ENCODE results near the gene ISG20.

Gene ISG20

DNA sequence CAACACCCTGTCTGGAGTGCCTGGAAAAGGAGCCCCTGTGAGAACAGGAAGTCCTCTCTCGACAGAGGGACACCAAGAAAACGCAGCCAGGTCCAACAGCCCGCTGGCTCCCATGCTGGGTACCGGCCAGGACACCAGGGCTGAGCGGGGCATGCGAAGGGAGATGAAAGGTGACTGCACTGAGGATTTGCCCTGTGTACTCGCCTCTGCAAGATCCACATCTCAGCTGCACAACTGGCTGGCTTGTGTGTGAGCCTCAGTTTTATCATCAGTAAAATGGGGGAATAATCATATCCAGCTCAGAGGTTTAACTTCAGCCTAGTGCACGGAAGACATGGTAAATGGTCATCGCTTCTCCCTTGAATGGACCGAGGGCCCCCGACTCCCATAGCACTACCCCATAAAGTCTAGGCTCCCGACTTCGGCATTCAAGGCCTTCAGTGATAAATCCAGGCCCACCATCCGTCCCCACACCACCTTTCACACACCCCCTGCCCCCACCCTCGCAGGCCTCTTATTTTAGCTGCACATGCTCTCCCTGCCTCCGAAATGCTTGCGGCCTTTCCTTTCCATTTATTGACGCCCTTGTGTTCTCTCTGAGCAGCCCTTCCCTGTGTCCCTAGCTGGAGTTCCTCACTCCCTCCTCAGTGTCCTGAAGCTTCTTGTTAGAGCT, 15.8 kb downstream of the ISG20 start:
- no peak for DNase-seq (ENCODE audit: low read depth in 3 of 3)

DNA sequence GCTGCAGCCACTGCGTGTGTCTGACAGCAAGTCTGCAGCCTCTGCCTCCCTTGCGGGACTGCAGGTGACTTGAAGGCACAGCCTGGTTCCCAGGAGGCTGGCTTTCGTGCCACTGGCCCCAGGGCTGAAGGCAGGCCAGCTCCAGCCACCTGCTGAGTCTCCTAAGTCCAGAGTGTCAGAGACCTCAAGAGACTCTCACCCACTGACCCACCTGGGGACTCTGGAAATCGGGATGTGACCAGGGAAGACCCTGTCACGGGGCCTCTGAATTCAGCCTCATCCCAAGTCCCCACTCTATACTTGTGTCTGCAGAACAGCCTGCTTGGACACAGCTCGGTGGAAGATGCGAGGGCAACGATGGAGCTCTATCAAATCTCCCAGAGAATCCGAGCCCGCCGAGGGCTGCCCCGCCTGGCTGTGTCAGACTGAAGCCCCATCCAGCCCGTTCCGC, 16.3 kb downstream of the ISG20 start:
- no peak for DNase-seq (ENCODE audit: low read depth in 3 of 3)

DNA sequence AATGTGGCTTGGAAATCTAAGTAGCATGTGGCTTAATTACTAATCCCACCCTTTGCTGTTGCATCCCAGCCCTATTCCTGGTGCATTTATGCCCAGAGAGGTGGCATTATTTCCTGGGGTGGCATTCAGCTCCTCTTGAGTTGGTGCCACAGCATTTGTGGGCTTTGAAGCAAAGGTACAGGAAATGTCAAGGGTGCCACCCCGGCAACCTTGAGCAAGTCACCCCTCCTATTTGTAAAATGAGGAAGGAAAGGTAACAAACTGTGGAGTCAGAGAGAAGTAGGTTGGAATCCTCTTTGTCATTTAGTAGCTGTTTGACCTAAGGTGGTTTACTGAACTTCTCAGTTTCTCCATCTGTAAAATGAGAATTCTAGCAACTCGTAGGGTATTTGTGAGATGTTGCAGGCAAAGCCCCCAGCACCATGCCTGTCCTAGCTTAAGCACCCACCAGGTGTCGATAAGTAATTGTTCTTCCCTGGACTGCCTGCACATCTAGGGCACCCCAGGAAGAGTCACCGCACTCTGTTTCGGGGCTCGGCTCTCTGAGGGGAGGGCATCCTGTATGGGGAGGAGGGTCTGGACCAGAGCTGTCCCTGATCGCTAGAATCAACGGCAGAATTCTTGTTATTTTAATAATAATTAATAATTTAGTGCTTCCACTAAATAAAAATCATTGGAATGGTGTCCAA, 17.1 kb downstream of the ISG20 start:
- DNase-seq (ENCODE audit: low read depth in 3 of 3): no peak

DNA sequence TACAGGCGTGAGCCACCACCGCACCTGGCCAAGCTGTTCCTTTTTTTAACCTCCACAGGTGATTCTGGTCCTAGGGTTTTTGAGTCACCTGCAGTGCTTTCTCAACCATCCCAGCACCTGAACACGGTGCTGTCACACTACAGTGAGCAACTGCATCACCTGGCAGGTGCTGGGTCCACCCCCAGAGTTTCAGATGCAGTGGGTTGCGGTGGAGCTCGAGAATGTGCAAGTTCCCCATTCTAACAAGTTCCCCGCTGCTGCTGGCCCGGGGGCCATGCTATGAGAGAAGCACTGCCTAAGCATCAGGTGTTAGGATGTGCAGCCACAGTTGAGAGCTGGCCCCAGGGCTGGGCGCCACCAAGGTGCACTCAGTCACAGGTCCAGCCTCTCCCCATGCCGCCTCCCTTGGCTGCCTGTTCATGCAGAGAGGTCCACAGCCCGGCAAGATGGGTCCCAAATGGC, 18.0 kb downstream of the ISG20 start:
- DNase-seq (ENCODE audit: low read depth in 3 of 3): no peak

DNA sequence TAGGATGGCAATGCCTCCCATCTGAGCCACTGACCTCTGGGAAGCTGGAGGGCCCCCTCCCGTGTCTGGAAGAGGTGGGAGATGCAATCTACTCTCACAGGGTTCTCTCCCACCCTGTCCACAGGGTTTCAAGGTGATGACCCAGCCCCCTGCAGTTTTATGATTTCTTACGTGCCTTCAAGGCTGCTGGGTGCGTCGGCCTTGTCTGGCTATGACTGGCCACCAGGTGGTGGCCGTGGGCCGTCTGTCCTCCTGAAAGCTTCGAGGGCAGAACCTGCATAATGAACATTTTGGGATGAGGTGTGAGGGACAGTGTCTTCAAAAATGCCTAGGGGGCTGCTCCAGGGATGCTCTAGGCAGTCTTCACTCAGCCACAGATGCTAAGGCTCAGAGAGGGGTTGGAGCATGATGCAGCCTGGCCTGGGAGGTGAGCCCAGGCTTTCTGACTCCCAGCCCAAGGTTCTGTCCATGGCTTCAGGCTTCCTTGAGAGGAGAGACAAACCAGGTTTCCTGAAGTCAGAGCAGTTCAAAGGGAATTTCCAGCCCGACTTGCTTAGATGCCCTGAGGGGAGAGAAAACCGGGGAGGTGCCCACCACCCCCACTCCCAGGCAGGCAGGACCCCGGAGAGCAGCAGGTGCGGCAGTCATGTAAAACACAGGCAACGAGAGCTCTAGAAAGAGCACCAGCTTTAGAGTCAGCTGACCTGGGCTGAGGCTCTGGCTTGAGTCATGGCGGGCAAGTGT, 18.7 kb downstream of the ISG20 start:
- DNase-seq (ENCODE audit: low read depth in 3 of 3): no peak

DNA sequence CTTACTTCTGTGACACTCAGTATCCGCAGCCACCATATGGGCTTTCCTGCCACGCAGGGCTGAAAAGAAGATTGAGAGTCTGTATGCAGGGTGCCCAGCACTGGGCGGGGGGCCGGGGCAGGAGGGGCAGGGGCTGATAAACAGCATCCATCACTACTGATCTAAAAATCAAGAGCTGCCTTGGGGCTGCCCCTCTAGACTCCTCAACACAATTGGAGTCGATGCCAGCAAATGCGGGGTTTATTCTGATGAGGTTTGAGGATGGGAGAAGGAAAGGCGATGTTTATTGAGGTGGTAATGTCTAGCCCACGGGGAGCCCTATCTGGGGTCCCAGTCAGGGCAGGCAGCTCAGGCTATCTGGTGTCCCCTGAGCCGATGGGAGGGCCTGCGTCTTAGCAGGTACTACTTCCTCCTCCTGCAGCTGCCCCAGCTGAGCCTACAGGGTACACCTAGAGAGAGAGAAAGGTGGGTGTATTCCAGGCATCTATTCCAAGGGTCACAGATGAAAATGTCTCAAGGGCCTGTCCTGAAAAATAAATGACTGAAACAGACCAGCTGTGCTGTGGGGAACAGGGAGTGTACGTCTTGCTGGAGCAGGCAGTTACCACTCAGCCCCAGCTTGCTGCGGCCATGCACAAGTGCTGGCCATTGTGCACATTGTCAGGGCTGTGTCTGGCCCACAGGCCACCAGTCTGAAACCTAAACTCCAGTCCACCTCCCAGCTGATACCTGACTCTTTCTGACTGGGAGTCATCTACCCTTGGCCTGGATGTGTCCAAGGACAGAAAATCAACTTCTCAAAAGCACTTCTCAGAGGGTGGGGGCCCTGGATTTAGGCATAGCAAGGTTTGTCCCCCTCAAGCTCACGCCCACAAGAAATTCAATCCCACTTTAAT, 19.5 kb downstream of the ISG20 start:
- no peak for DNase-seq (ENCODE audit: low read depth in 3 of 3)

DNA sequence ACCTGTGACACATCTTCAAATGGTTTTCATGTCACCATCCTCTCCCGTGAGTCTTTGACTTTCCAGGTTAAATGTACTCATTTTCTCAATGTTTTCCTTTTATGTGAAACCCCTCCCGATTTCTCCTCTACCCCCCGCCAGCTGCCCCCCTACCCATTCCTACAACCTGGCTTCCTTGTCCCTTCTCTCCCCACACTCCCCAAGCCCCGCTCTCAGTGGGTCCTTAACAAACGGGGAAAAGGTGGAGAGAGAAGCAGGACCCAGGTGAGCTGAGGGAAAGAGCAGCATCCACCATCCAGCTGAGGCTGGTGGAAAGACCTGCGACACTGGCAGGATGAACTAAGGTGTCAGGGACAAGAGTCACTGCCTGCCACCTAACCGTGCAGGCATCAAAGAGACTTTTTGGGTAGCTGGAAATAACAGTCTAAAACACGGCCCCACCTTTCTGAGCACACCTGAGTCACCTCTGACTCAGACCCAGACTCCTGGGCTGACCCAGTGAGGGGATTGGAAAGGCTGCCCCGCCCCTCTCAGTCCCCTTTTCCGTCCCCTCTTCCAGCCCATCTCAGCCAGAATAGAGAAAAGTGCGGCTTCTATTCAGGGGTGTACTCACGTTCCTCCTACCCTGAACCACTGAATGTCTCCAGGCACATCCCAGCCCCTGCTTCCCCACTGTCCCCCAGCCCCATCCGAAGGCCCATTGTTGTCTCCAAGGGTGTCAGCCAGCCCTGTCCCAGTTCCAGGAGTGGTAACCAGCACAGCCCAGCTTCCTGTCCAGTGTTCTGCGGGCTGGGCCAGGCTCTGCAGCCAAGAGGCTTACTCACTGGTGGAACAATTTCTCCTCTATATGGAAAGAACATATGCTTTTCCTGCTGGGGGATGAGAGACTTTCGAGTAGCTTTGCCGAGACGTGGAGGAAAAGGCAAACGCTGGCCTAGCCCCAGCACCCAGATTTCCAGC, 20.4 kb downstream of the ISG20 start:
- DNase-seq (ENCODE audit: low read depth in 3 of 3): no peak

DNA sequence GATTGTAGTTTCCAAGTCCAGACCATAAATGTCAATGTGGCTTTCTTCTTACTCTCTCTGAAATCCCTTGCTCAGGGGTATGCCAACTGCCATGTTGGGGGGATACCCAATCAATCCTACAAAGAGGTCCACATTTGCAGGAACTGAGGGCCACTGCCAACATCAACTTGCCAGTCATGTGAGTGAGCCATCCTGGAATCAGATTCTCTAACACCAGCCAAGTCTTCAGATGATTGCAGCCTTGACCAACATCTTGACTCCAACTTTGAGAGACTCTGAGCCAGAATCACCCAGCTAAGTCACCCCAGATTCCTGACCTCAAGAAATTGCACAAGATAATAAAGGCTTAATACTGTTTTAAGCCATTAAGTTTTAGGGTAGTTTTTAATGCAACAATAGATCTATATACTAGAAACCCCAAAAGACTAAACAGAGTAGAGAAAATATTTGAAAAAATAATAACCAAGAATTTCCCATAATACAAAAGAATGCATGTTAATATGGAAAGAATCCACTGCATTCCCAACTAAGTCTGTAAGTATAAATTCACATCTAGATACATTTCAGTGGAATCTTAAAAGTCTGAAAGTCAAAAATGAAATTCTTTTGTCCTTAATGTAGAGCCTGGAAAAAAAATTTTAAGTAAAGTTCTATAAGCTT, 22.4 kb downstream of the ISG20 start:
- no peak for DNase-seq (ENCODE audit: low read depth in 3 of 3)

DNA sequence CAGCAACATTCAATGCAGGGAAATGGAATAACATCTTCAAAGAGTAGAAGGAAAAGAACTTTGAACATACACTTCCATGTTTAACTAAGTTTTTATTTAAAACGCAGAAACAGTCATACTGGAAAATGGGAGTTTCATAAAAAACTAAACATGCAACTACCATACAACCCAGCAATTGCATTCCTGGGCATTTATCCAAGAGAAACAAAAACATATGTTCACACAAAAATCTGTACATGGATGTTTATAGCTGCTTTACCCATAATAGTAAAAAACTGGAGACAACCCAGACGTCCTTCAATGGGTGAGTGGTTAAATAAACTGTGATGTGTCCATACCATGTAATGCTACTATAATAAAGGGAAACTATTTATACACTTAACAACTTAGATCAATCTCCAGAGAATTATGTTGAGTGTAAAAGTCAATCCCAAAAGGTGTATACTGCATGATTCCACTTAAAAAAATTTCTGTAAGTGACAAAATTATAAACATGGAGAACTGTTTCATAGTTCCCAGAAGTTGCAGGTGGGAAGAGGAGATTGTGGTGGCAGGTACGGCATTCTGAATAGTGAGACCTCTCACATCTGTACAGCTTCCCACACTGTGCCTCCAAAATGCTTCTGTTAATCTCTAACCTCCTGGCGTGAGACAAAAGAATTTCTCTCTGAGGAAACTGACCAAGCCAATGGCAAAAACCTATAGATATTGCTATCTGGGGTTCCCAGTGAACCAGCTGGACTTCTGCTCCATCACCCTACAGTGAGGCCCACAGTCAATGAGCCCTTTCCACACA, 23.1 kb downstream of the ISG20 start:
- no peak for DNase-seq (ENCODE audit: low read depth in 3 of 3)

DNA sequence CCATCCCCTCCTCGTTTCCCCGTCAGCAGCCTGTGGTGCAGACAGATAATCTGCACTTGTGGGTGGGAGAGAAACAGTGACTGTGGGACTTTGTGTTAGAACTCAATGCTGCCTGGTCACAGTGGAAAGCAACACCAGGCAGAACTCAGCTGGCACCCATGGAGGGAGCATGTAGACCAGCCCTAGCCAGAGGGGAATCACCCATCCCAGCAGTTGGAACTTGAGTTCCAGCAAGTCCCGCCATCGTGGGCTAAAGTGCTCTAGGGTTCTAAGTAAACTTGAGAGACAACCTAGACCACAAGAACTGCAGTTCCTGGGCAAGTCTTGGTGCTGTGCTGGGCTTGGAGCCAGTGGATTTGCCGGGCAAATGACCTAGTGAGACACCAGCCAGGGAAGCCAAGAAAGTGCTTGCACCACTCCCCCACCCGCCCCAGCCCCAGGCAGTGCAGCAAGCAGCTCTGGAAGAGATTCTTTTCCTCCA, 24.4 kb downstream of the ISG20 start:
- DNase-seq (ENCODE audit: low read depth in 3 of 3): no peak

DNA sequence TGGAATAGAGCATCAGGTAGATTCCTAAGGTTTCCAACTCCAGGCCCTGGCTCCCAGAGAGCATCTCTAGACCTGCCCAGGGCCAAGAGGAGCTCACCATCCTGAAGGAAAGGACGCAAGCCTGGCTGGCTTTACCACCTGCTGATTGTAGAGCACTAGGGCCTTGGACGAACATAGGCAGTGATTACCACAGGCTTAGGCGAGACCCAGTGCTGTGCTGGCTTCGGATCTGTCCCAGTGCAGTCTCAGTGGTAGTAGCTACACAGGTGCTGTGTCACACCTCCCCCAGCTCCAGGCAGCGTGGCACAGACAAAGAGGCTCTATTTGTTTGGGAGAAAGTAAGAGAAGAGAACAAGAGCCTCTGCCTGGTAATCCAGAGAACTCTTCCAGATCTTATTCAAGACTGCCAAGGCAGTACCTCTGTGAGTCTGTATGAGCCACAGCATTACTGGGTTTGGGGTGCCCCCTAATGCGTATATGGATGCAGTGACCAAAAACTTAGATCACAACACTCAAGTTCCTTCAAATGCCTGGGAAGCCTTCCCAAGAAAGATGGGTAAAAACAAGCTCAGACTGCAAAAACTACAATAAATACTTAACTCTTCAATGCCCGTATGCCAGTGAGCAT, 25.4 kb downstream of the ISG20 start:
- DNase-seq (ENCODE audit: low read depth in 3 of 3): no peak

DNA sequence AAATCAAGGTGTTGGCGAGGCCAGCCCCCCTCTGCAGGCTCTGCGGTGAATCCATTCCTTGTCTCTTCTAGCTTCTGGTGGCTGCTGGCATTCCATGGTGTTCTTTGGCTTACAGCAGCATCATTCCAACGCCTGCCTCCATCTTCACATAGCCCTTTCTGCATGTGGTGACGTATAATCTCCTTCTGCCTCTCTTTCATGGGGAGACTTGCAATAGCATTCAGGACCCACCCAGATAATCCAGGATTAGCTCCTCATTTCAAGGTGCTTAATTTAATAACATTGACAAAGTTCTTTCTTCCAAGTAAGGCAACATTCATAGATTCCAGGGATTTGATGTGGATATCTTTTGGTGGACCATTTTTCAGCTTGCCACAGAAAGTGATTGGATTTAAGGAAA, 35.8 kb downstream of the ISG20 start:
- no peak for DNase-seq (ENCODE audit: low read depth in 3 of 3)

DNA sequence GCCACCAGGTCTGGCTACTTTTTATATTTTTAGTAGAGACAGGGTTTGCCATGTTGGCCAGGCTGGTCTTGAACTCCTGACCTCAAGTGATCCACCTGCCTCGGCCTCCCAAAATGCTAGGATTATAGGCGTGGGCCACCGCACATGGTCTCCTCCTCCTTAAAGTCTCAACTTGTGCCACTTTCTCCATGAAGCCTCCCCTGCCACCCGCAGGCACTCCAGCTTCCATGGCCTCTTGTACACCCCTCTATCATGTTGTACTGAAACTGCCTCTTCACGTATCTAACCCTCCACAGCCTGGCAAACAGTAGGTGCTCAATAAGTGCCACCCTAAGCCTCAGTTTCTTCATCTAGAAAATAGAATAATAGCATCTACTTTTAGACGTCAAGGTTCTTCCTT, 39.9 kb downstream of the ISG20 start:
- DNase-seq (ENCODE audit: low read depth in 3 of 3): no peak

DNA sequence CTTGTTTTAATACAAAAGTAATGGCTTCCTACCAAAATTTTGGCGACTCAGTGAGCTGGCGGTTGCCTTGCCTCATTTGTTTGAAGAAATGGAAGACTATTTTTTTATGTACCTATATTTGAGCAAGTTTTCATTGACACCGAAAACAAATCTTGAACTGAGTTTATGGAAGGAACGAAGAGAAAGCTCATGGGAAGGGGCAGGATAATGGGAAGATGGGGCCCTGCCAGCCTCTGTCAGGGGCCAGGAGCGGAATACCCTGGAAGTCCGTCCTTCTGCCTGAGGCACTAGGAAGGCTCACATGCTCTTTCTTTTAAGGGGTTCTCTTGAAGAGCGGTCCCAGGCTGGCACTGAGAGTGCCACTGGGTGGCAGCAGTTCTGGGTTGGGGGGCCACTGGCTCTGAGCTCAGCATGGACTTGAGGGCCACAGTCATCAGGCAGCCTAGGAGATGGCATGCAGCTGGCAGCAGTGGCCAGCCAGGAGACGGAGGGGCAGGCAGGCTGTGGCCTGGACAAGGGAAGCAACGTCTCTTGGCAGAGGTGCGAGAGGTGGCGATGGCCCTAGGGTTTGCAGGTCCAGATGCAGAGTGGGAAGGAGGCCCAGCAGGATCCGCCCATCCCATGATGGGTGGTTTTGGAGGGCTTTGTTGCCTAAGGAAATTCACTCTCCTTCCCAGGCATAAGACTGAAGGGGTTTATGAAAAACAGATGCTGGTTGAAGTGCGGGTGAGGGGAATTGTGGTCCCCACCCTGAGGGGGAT, 41.6 kb downstream of the ISG20 start:
- DNase-seq (ENCODE audit: low read depth in 3 of 3): no peak

DNA sequence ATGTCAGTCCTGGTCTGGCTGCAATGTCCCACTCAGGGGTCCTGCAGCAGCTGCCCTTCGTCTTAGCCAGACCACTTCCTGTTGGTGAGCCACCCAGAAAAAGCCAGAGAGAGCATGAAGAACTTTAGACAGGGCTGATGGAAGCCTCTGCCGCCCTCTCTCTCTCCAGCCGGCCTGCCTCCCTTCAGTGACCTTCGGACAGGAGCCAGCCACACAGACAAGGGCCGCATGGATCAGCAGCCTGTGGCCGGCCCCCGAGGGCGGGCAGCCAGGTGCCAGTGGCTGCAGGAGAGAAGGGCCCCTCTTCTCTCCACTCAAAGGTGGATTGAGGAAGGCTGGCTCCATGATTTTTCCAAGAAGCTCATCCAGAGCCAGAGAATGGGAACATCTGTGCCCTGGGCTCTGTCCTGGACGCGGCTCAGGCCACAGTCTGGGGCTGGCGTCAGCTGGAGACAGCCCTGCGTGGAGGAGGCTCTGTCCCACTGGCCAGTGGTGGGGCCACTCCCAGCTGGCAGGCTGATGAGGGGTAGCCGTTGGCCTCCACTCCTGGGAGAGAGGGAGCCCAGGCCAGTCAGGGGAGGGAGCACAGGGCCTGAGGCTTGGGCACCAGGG, 42.9 kb downstream of the ISG20 start:
- DNase-seq (ENCODE audit: low read depth in 3 of 3): no peak

DNA sequence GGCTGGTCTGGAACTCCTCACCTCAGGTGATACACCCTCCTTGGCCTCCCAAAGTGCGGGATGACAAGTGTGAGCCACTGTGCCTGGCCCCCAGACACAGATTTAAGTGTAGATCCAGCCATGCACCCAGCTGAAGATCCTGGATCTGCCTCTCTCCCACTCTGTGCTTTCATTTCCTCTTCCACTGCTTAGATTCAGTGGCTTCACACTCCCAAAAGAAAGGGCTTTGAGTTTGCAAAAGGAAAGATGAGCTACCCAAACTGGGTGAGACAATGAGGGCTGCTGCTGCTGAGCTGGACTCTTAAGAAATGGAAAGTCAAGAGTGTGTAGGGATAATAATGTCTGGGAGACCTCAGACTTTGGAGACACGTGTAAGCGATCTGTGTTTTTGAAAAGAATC, 45.5 kb downstream of the ISG20 start:
- no peak for DNase-seq (ENCODE audit: low read depth in 3 of 3)

DNA sequence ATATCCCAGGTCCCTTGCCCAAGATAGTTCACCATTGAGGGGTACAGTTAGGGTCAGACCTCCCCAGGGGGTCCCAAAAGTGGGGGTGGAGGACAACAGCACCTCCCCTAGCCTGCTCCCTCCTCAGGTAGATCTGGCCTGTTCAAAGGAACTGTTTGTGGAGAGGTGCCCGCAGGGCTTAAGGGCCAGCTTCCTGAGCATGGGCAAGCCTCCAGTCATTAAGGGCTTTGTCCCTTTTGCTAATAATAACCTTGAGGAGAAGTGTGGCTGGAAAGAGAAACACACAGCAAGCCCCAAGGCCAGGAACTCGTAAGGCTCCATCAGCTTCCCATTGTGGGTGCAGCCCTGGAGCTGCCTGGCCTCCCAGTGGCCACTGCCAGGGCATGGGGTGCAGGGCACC, 47.4 kb downstream of the ISG20 start:
- no peak for DNase-seq (ENCODE audit: low read depth in 3 of 3)
